Fibroblast of skin of abdomen (primary cell): Measurements from ENCODE around the gene ALG2.

ENCODE experiments used
- DNase-seq: peaks from one replicate; pipeline ENCODE4 v3.0.0-alpha.2; 2013

ALG2 gene

DNA sequence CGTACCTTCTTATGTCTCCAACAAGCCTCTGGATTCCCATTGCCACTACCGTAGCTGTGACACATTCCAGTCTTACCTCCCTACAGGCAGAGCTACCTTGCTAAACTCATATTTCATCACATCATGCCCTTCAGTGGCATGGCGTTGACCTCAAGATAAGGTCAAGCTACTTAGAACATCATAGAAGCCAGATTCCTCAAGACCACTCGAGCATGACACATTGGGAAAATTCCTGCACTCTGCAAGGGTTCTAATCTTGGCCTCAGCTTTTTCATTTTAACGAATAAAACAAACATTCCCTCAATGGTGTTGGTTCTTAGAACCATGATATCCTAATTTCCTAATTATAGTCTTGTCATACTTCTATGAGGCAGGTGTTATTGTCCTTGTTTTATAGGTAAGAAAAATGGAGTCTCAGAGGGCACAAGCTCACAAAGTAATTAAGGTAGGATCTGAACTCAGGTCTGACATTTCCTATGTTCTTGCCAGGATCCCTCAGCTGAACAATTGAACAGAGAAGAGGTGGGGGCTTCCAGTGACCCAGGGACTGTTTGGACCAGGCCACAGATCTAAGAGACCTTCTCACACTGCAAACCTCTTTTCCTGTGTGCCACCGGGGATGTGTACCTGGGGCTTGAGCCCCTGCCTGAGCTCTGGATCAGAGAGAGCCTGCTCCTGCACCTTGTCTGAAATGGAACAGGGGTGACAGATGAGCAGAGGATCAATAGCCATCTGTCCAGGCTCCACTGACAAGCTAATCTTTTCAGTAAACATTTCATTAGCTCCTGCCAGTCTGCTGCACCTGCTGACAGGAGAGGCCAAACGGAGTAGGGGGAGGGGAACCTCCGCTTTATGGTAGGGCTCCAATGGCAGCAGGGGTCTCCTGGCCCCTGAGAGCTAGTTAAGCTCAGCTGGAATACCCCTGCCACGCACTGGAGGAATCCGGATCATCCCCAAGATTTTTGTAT lies 49.3 kb downstream of the ALG2 start:
- no peak for DNase-seq

DNA sequence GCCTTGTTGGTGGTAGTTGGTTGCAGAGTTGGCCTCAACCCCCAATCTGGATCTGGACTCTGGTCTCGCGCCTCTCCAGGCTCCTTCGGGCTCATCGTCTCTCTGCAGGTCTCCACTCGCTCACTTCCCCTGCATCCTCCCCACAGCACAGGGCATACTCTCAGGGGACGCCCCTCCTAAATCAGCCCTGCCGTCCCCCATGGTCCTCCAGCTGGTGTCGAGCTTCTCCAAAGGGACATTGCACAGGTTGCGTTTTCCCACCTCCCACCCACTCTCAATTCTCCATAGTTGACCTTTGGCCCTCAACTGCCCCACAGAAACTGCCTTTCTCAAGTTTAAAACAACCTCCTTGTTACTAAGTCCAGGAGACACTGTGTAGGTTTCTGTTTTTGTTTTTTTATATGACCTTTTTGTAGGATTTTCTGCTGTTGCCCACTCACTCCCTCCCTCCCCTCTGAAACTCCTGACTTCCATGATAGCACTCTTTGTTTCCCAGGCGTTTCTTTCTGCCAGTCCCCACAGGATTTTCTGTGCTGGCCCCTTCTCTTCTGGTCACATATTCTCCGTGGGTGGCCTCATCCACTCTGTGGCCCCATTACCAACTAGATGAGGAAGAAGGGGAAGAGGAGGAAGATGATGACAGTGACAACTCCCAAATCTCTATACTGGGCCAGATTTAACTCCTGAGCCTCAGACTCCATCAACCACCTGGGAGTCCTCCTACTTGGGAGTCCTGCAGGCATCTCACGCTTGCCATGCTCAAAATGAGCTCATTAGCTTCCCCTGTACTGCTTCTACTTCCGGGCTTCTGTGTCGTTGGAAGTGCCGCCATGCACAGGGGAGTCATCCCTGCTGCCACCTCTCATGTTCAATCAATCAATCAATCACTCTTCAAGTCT lies 50.3 kb downstream of the ALG2 start:
- DNase-seq, result no peak

DNA sequence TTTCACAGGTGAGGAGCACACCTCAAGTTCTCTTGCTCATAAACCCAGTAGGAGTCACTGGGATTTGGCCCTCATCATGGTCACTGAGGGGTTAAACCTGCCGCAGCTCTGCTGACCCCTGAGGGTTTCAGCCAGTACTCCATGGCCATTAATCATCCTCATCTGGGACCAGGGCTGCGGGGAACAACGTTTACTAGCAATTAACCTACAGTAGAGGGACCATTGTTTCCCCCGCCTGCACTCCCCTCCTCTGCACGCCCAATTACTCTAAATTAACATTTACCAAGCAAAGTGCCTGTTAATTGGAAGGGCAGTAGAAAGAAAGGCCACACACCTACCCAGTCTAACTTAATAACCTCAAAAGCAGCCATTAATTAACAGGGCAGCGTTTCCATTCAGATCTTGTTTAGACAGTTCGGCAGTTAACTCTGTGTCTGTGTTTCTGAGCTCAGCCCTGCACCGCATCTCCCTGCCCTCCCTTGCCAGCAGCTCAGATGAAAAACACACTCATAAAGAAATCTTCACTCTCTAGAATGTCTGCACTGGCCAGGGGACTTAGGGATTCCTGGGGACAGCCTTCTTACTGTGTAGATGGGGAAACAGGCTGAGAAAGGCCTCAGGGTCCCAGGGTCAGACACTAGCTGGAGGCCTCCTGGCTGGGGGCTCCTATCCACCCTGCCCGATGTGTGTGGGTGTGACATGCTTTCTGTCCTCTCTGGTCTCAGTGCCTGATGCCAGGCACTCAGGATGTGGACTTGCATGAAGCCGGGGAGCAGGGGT lies 51.6 kb downstream of the ALG2 start:
- DNase-seq, result no peak

- DNase-seq, result no peak
Observed at GRCh38 chr9:99169086-99169485, 52.7 kb downstream of the ALG2 start.

DNA sequence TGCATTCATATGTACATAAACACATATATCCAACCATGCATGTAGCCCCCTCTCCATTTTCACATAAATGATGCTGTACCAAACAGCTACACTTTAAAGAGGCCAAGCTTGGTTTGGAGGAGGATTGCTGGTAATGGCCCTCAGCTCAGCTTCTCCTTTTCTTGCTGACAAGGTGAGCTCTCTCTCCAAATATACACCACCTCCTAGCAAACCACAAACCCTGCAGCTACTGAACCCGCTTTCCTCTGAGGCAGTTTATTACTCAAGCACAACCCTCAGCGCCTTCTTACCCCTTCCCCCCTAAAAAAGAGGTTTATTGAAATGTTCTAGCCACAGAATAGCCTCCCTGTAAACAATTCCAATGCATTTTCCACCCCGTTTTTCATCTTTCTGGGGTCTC lies 54.0 kb downstream of the ALG2 start:
- DNase-seq, result no peak

- no peak for DNase-seq
Observed at GRCh38 chr9:99167119-99167518, 54.6 kb downstream of the ALG2 start.
